Tibial nerve (tissue), 4 donors: ENCODE data around the gene CYLD. TPM values are rescaled to one million over a fixed set of nuclear protein-coding genes. Genes with fewer than 3 reads are reported as not detected.

Experiments
- DNase-seq, 2 donors: peaks; one replicate each; pipeline ENCODE4 v3.0.0-alpha.2; 2019; ENCODE audit warnings: low spot score in 2 of 2
- H3K27ac ChIP-seq, 4 donors: fragments of 200-600 bp; sonication (generic) in 3 of 4; one replicate each; pipeline ENCODE4 v1.5.1; 2017 to 2019; ENCODE audit warnings: mild to moderate bottlenecking in 1 of 4
- H3K27me3 ChIP-seq, 2 donors: fragments of 200-600 bp; sonication (generic) in 1 of 2; one replicate each; pipeline versions ENCODE4 v1.5.1 to v1.6.0; 2017 to 2019
- H3K36me3 ChIP-seq, 3 donors: fragments of 200-600 bp; sonication (generic); one replicate each; pipeline ENCODE4 v1.5.1; 2018 to 2019
- H3K4me1 ChIP-seq, 4 donors: fragments of 200-600 bp; sonication (generic) in 3 of 4; one replicate each; pipeline ENCODE4 v1.5.1; 2017 to 2019
- H3K4me3 ChIP-seq, 4 donors: fragments of 200-600 bp; sonication (generic) in 3 of 4; one replicate each; pipeline ENCODE4 v1.5.1; 2017 to 2019; ENCODE audit warnings: mild to moderate bottlenecking in 1 of 4, moderate library complexity in 1 of 4
- H3K9me3 ChIP-seq, 4 donors: fragments of 200-600 bp; sonication (generic) in 3 of 4; one replicate each; pipeline ENCODE4 v1.5.1; 2017 to 2019
- CTCF ChIP-seq, 5 experiments: fragments of 200-600 bp in 3 of 5; fragments of 450-650 bp in 2 of 5; sonication (generic) in 3 of 5; IDR thresholded peaks; one replicate each; pipeline ENCODE4 v1.5.1; 2016 to 2019; ENCODE audit warnings: antibody characterized with exemption in 5 of 5, mild to moderate bottlenecking in 3 of 5, moderate library complexity in 2 of 5
- EP300 ChIP-seq, 2 donors: sonication (generic); formaldehyde crosslinking; IDR thresholded peaks; one replicate each; pipeline ENCODE4 v1.6.1; 2017; ENCODE audit warnings: antibody characterized with exemption in 2 of 2, mild to moderate bottlenecking in 1 of 2
- POLR2A ChIP-seq, 2 donors: fragments of 450-650 bp; IDR thresholded peaks; one replicate each; pipeline ENCODE4 v1.6.1; 2017; ENCODE audit warnings: antibody characterized with exemption in 2 of 2, mild to moderate bottlenecking in 2 of 2, moderate library complexity in 2 of 2
- WGBS, 2 donors: methylation state at CpG; one replicate each; pipeline ENCODE4 v1.1.5; 2018; 5-methylcytosine and 5-hydroxymethylcytosine counted together
- total RNA-seq, 4 donors: library from RNA; depleted of rRNA; stranded (reverse); fragments of >200 nt; gene quantifications; one replicate each; pipeline ENCODE4 v1.1.0, GENCODE V29; 2016

The CYLD gene
- total RNA-seq, 4 donors from 2014 or later, result 23.7 to 52.7 (median 38.3) TPM

GRCh38 chr16:50809561-50809960 is 67.7 kb downstream of the CYLD start:
- no peak for DNase-seq
- TF ChIP-seq CTCF (IDR thresholded peaks at IDR 0.05) (no peak), EP300 (IDR thresholded peaks at IDR 0.05) (no peak), POLR2A (IDR thresholded peaks at IDR 0.05) (no peak)
- Histone ChIP-seq H3K4me1 (peaks cover 0 to 14% (median 0%) of the 10 kb centered on the region in 4 donors), H3K9me3 (no peaks in the 10 kb centered on the region), H3K27ac (no peak overlapping the region), H3K27me3 (no peaks in the 10 kb centered on the region), H3K36me3 (no peaks in the 10 kb centered on the region), H3K4me3 (no peak overlapping the region)
- WGBS, 2 donors, result 88 to 89% methylated on average over 6 of the region's 6 CpGs

GRCh38 chr16:50810241-50810965 is 68.5 kb downstream of the CYLD start:
- no peak for TF ChIP-seq POLR2A (IDR thresholded peaks at IDR 0.05)
- TF ChIP-seq CTCF (IDR thresholded peaks at IDR 0.05), result no peak
- no peak for DNase-seq
- Histone ChIP-seq H3K4me1 (peaks cover 0 to 14% (median 0%) of the 10 kb centered on the region in 4 donors), H3K36me3 (no peaks in the 10 kb centered on the region), H3K27me3 (no peaks in the 10 kb centered on the region), H3K9me3 (no peaks in the 10 kb centered on the region), H3K4me3 (no peak overlapping the region), H3K27ac (no peak overlapping the region)
- 85 to 92% methylated on average over 8 of the region's 8 CpGs for WGBS, 2 donors

- H3K9me3 ChIP-seq, result no peaks in the 10 kb centered on the region
- H3K27ac ChIP-seq, result no peak overlapping the region
- no peaks in the 10 kb centered on the region for H3K36me3 ChIP-seq
- no peak for TF ChIP-seq CTCF (IDR thresholded peaks at IDR 0.05)
- no peak for TF ChIP-seq EP300 (IDR thresholded peaks at IDR 0.05)
- TF ChIP-seq POLR2A (IDR thresholded peaks at IDR 0.05), result no peak
- no peak for DNase-seq
- H3K4me3 ChIP-seq, result no peak overlapping the region
- H3K4me1 ChIP-seq, result no peaks in the 10 kb centered on the region
- 75 to 83% methylated on average over 7 of the region's 7 CpGs for WGBS, 2 donors
- no peaks in the 10 kb centered on the region for H3K27me3 ChIP-seq
These were observed 70.2 kb downstream of the CYLD start for GRCh38 chr16:50812046-50812445.

- TF ChIP-seq POLR2A (IDR thresholded peaks at IDR 0.05) (no peak), EP300 (IDR thresholded peaks at IDR 0.05) (no peak), CTCF (IDR thresholded peaks at IDR 0.05) (no peak)
- Histone ChIP-seq H3K36me3 (no peaks in the 10 kb centered on the region), H3K4me3 (no peak overlapping the region), H3K27me3 (no peaks in the 10 kb centered on the region), H3K9me3 (no peaks in the 10 kb centered on the region), H3K4me1 (no peaks in the 10 kb centered on the region), H3K27ac (no peak overlapping the region)
- DNase-seq, result no peak
- 85 to 86% methylated on average over 9 of the region's 9 CpGs for WGBS, 2 donors
These were observed 71.1 kb downstream of the CYLD start for GRCh38 chr16:50812876-50813466.

GRCh38 chr16:50814052-50814451 is 72.2 kb downstream of the CYLD start:
- TF ChIP-seq POLR2A (IDR thresholded peaks at IDR 0.05) (no peak), EP300 (IDR thresholded peaks at IDR 0.05) (no peak), CTCF (IDR thresholded peaks at IDR 0.05) (no peak)
- Histone ChIP-seq H3K4me1 (no peaks in the 10 kb centered on the region), H3K4me3 (no peak overlapping the region), H3K27ac (no peak overlapping the region), H3K27me3 (no peaks in the 10 kb centered on the region), H3K36me3 (no peaks in the 10 kb centered on the region), H3K9me3 (no peaks in the 10 kb centered on the region)
- no peak for DNase-seq
- 73 to 78% methylated on average over 4 of the region's 4 CpGs for WGBS, 2 donors
